NCI-H2196 treated with DMSO at 0.1 percent for 48 hours (cell line): ENCODE measurements around the gene TMEM116.

ENCODE experiments used
- DNase-seq: peaks from one replicate; lab custom pipeline; 2025; ENCODE audit not compliant: unreplicated experiment; lab: John Stamatoyannopoulos, UW

The TMEM116 gene

DNA sequence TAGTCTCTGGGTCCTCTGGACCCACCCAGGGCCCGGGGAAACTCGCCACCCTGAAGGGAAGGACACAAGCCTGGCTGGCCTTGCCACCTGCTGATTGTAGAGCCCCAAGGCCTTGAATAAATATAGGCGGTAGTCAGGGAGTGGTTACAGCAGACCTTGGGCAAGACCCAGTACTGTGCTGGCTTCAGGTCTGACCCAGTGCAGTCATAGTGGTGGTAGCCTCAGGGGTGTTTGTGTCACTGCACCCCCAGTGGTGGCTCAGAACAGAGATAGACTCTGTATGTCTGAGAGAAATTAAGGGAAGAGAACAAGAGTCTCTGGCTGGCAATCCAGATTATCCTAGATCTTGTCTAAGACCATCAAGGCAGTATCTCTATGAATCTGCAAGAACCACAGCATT lies 107.5 kb downstream of the TMEM116 start:
- DNase-seq = no peak

DNA sequence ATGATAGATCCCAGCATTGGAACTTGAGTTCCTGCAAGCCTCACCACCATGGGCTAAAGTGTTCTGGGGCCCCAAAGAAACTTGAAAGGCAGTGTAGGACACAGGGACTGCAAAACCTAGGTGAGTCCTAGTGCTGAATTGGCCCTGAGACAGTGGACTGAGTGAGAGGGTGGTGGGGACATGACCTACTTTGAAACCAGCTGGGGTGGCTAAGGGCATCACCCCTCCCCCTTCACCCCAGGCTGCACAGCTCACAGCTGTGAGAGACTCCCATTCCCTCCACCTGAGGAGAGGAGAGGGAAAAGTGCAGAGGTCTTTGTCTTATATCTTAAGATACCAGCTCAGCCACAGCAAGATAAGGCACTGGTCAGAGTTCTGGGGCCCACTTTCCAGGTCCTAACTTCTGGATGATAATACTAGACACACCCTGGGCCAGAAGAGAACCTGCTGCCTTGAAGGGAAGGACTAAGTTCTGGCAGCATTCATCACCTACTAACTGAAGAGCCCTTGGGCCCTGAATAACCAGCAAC lies 108.5 kb downstream of the TMEM116 start:
- no peak for DNase-seq

DNA sequence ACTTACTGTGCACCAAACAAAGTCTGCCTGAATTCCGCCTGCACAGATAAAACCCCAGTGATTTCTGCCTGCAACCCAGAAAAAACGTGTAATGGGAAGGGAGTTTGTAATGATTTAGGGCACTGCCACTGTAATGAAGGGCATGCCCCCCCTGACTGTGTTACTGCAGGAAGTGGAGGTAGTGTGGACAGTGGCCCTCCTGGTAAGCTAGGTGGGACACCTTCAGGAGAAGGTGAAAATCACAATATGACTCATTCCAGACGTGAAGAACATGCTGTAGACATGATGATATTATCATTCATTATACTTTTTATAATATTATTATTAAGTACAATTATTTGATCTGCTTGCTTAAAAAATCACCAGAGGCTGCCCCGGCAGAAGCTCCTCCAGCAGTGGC lies 111.8 kb downstream of the TMEM116 start:
- DNase-seq = no peak

DNA sequence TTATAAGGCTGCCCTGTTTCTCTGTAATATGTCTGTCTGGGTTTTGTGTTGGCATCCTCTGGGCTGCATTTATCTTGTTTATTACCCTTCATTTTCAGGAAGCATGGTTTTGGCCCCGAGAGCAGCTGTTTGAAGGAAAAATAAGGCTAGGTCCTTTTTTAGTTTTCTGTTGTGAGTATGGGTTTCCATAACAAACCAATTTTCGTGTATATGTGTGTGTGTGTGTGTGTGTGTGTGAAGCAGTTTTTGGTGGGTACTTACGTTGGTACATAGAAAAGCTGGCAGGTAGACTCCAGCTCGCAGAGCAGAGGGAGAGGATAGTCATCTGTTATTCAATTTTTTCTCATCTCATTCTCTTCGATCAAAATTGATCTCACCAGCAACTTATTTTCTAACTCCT lies 118.4 kb downstream of the TMEM116 start:
- DNase-seq = no peak

DNA sequence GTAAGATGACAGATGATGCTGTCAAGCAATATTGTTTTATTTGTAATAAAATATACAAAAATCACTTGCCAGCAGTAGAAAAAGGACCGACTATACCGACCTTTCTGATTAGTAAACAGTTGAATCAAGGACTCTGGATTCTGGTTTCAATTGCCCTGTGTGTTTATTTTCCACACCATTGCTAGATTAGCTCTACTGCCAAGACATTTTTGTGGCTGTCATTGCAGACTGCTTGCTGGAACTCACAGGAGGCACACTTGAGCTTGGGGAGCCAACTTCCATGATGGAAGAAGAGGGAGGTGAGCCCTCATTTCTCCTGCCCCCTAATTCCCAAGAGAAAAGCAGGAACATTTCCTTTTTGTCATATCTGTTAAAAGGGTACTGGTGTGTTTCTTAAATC lies 119.7 kb downstream of the TMEM116 start:
- no peak for DNase-seq

DNA sequence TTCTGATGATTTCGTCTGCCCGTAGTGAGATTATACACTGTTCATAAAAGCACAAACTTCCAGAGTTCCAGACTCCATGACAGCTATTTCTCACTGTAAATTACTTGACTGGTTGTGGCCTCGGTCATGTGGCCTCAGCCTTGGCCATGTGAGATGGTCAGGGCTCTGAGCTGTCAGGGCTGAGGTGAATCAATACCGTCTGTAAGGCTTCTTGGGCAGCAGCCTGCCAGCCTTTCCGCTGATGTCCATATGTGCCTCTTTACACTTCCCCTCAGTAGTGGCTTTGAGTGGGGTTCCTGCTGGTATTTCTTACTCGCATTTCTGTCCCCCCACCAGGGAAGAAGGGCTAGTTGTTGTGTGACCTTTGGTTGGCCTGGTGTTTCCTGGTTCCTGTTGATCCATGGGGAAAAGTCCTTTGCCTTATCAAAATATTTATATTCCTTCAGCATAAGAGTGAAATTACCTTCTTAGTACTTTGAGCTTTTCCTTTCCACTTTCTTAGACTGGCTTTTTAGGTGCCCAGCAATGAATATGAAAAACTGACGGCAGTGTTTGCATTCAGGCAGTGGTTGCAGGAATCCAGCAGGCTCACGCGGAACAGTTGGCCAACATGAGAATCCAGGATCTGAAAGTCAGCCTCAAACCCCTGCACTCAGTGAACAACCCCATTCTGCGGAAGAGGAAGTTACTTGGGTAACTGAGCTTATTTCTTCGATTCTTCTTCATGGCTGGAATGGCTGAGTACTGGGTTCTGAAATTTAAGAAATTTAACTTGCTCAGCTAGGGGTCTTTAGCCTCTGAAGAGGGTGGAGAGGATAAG lies 124.8 kb downstream of the TMEM116 start:
- no peak for DNase-seq

DNA sequence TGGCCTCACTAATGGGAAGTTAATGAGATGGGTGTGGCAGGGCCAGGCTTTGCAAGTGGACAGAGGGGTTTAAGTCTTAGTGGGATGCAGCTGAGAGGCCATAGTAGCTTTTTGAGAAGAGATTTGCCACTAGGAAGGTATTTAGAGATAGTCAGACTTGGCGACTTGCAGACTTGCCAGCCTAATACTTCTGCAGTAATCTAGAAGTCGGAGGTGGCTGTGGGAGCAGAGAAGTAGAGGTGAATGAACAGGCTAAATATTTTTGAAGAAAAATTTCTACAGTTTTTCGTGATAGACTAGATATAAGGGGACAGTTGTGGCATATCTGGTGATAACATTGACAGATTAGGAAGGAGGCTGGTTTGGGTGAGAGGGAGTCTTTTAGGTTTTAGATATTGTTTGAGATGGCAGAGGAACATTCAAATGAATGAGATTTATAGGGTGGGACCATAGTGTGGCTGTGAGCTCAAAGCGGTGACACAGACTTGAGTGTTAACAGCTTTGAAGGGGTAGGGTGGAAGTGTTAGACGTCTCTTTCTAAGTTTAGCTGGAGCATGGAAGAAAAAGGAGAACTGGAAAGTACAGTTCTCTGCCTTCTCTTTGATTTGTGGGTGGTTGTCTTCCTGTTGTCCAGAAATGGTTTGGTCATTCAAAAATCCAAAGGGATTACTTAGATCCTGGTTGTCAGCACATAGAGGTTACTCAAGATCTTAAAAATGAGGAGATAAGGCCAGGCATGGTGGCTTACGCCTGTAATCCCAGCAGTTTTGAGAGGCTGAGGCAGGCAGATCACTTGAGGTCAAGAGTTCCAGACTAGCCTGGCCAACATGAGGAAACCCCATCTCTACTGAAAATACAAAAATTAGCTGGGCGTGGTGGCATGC lies 126.1 kb downstream of the TMEM116 start:
- no peak for DNase-seq

DNA sequence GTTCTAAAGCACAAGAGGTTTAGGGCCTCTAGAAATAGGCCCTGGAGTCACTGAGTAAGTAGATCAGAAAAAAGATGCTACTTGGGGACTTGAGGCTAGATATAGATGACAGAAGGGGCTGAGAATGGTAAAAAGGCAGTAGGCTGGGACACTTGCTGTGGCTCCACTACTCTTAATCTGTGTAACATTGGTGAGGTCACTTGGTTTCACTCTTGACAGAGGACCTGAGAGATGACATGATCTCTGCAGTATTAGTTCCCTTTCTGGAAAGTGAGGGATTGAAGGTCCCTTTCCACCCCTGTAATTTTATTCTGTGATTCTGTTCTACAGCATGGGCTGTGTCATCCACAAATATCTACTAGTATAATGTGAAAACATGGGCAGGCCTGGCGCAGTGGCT lies 131.2 kb downstream of the TMEM116 start:
- no peak for DNase-seq
